Measurements from ENCODE around the gene ATF1.

ATF1 gene

GRCh38 chr12:50763639-50764285 is at the start of gene ATF1:
ATF1 (plus strand) TSS chr12:50764101; CDS start chr12:50780146, 16,045 bp downstream.
- TF ChIP-seq GATA2 (IDR thresholded peaks at IDR 0.05; ENCODE audit: low read depth, low read length) (no peak), GATA3 (IDR thresholded peaks at IDR 0.05; ENCODE audit: low read depth, low read length) (no peak)

- TF ChIP-seq GATA2 (IDR thresholded peaks at IDR 0.05; ENCODE audit: low read depth, low read length) (no peak), GATA3 (IDR thresholded peaks at IDR 0.05; ENCODE audit: low read depth, low read length) (no peak)
These were observed 48.7 kb upstream of the ATF1 start for GRCh38 chr12:50715174-50715573.

- TF ChIP-seq GATA3 (IDR thresholded peaks at IDR 0.05; ENCODE audit: low read depth, low read length) (no peak), GATA2 (IDR thresholded peaks at IDR 0.05; ENCODE audit: low read depth, low read length) (no peak)
These were observed 45.1 kb upstream of the ATF1 start for GRCh38 chr12:50718760-50719159.

GRCh38 chr12:50720085-50720484 is 43.8 kb upstream of the ATF1 start:
- no peak for TF ChIP-seq GATA3 (IDR thresholded peaks at IDR 0.05; ENCODE audit: low read depth, low read length)

GRCh38 chr12:50720501-50720900 is 43.4 kb upstream of the ATF1 start:
- TF ChIP-seq GATA3 (IDR thresholded peaks at IDR 0.05; ENCODE audit: low read depth, low read length) (no peak), GATA2 (IDR thresholded peaks at IDR 0.05; ENCODE audit: low read depth, low read length) (no peak)

GRCh38 chr12:50723865-50724264 is 40.0 kb upstream of the ATF1 start:
- TF ChIP-seq GATA2 (IDR thresholded peaks at IDR 0.05; ENCODE audit: low read depth, low read length) (no peak), GATA3 (IDR thresholded peaks at IDR 0.05; ENCODE audit: low read depth, low read length) (no peak)

GRCh38 chr12:50725011-50725942 is 38.6 kb upstream of the ATF1 start:
- TF ChIP-seq GATA3 (IDR thresholded peaks at IDR 0.05; ENCODE audit: low read depth, low read length) (no peak), GATA2 (IDR thresholded peaks at IDR 0.05; ENCODE audit: low read depth, low read length) (no peak)

- TF ChIP-seq GATA2 (IDR thresholded peaks at IDR 0.05; ENCODE audit: low read depth, low read length): no peak
- TF ChIP-seq GATA3 (IDR thresholded peaks at IDR 0.05; ENCODE audit: low read depth, low read length): no peak
These were observed 36.4 kb upstream of the ATF1 start for GRCh38 chr12:50727466-50727865.

GRCh38 chr12:50728417-50728816 is 35.5 kb upstream of the ATF1 start:
- TF ChIP-seq GATA3 (IDR thresholded peaks at IDR 0.05; ENCODE audit: low read depth, low read length) (no peak), GATA2 (IDR thresholded peaks at IDR 0.05; ENCODE audit: low read depth, low read length) (no peak)

- no peak for TF ChIP-seq GATA3 (IDR thresholded peaks at IDR 0.05; ENCODE audit: low read depth, low read length)
- TF ChIP-seq GATA2 (IDR thresholded peaks at IDR 0.05; ENCODE audit: low read depth, low read length): no peak
These were observed 35.1 kb upstream of the ATF1 start for GRCh38 chr12:50728841-50729240.

- TF ChIP-seq GATA3 (IDR thresholded peaks at IDR 0.05; ENCODE audit: low read depth, low read length) (no peak), GATA2 (IDR thresholded peaks at IDR 0.05; ENCODE audit: low read depth, low read length) (no peak)
These were observed 31.3 kb upstream of the ATF1 start for GRCh38 chr12:50732591-50732990.

- TF ChIP-seq GATA2 (IDR thresholded peaks at IDR 0.05; ENCODE audit: low read depth, low read length) (no peak), GATA3 (IDR thresholded peaks at IDR 0.05; ENCODE audit: low read depth, low read length) (no peak)
These were observed 30.2 kb upstream of the ATF1 start for GRCh38 chr12:50733706-50734105.

GRCh38 chr12:50734409-50735263 is 29.3 kb upstream of the ATF1 start:
- TF ChIP-seq GATA2 (IDR thresholded peaks at IDR 0.05; ENCODE audit: low read depth, low read length) (no peak), GATA3 (IDR thresholded peaks at IDR 0.05; ENCODE audit: low read depth, low read length) (no peak)

GRCh38 chr12:50739611-50740010 is 24.3 kb upstream of the ATF1 start:
- no peak for TF ChIP-seq GATA3 (IDR thresholded peaks at IDR 0.05; ENCODE audit: low read depth, low read length)
- TF ChIP-seq GATA2 (IDR thresholded peaks at IDR 0.05; ENCODE audit: low read depth, low read length): no peak
